ENCODE results near the gene LONRF2. TPM values are rescaled to one million over a fixed set of nuclear protein-coding genes. Genes with fewer than 3 reads are reported as not detected.

Gene LONRF2
- total RNA-seq, 1 donor from 2014 or later, result 0.16 TPM

DNA sequence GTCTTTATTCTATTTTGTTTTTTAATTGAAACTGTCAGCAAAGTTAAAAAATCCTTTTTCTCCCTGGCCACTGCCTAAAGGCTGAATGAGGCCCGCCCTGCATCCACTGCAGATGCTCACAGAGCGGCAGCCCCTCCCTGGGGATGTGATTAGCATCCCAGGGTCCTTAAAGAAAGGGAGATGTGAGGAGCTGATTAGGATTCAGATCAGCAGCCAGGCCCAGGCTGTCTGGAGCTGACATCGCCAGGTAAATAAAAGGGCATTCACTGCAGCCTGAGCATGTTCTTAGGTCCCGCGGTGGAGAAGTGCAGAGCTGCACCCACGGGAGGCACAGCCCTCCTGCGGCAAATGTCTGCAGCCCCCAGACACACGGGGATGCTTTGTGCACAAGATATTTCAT, 83.8 kb downstream of the LONRF2 start:
- intact Hi-C loops (cut with micrococcal nuclease), result no loop called here

DNA sequence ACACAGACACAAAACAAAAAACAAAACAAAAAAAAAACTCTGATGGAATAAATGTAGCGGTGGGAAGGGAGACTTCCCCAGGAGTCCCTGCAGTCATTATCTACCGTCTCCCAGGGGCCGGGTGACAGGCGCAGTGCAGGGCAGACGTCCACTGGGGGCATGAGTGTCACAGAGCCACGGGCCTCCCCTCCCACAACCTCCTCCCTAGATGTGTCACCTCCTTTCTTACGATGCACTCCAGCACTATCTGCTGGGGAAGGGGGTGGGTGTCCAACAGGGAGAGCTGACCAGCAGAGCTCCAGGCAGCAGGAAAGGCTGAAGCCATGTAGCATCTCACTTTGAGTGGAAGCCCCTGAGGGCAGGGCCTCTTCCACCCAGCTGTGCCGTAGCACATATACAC, 84.5 kb downstream of the LONRF2 start:
- intact Hi-C loops (cut with micrococcal nuclease), result no loop called here

DNA sequence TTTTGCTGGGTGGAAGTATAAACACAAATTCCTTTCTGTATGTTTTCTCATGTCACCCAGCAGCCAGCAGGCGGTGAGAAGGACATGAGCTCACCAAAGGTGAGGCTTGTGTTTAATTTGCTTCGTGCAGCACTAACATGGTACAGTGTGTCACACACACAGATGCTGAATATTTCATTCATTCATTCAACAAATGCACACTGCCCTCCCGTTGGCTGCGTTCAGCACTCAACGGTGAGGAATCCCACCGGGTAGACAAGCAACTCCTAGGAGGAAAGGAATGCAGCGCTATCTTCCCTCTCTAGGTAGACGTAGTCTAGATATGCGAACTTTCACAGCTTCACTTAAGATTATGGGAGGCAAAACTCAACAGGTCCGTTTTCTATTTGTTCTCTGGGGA, 85.1 kb downstream of the LONRF2 start:
- intact Hi-C loops (cut with micrococcal nuclease), result no loop called here

DNA sequence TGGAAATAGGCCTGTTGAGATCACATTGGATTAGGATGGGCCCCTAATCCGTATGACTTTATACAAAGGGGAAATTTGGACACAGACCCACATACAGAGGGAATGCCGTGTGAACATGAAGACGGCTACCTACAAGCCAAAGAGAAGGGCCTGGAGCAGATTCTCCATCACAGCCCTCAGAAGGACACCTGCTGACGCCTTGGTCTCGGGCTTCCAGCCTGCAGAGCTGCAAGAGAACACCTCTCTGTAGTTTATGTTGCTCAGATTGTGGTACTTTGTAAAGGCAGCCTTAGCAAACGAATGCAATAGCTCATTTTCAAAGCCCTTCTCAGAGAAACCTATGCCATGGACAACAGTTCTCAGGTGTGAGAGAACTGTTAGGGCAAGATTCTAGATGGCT, 86.1 kb downstream of the LONRF2 start:
- intact Hi-C loops (cut with micrococcal nuclease), result no loop called here

DNA sequence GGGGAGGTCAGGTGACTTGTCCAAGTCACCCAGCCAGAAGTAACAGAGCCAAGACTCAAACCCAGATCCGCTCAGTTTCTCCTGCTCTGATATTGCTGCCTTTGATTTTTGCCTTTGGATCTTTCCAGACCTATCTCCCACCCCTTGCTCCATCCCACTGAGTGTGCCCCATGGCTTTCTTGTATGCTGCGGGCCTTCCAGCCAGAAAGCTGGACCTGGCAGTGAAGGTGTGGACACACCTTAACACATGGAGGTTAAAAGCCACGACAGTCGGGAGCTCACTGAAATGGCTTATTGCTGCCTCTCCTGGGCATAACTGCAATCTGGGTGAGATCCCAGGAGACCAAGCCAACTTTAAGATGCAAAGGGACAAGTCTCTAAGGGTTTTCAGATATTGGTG, 86.7 kb downstream of the LONRF2 start:
- intact Hi-C loops (cut with micrococcal nuclease), result no loop called here

- intact Hi-C loops (cut with micrococcal nuclease), result no loop called here
Measured at GRCh38 chr2:100235098-100235497, 87.2 kb downstream of the LONRF2 start.

DNA sequence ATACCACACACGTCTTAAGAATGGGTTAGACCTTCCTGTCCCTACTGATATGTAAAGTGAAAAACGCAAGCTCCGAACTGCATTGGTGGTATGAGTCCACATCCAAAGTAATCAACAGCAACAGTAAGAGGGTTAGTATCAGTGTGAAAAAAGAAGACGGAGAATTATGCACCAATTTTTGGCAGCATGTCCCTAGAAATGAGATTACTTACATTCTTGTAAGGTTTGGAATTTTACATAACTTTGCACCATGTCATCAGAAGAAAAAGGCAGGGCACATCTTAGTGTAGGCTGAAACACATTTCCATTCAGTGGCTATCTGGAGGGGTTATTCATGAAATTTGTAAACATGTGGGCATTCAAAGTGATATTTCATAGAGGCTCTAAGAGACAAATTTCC, 88.2 kb downstream of the LONRF2 start:
- intact Hi-C loops (cut with micrococcal nuclease), result no loop called here

- intact Hi-C loops (cut with micrococcal nuclease), result no loop called here
Measured at GRCh38 chr2:100233061-100233460, 89.2 kb downstream of the LONRF2 start.

- intact Hi-C loops (cut with micrococcal nuclease), result no loop called here
Measured at GRCh38 chr2:100230754-100231153, 91.5 kb downstream of the LONRF2 start.

- intact Hi-C loops (cut with micrococcal nuclease), result no loop called here
Measured at GRCh38 chr2:100228967-100229366, 93.3 kb downstream of the LONRF2 start.

- intact Hi-C loops (cut with micrococcal nuclease), result no loop called here
Measured at GRCh38 chr2:100228415-100228814, 93.9 kb downstream of the LONRF2 start.

- intact Hi-C loops (cut with micrococcal nuclease), result no loop called here
Measured at GRCh38 chr2:100224988-100225710, 97.2 kb downstream of the LONRF2 start.

DNA sequence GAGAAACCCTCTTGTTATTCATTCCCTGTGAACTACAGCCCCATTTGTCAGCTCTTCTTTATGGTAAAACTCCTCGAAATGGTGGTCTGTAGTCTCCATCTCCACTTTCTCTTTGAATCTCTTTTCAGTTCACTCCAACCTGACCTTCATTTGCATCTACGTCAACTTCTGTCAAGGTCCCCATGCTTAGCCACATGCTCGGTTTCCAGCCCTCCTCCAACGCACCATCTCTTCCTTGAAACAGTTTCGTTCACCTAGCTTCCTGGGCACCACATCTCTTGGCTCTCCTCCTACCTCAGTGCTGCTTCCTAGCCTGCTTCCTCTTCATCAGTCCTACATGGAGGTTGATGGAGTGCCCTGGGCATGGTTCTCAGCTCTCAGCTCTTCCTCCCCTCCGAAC, 98.8 kb downstream of the LONRF2 start:
- intact Hi-C loops (cut with micrococcal nuclease), result no loop called here

Other genes with a start within 250 kb of the LONRF2 start
- gene AFF3, start 179.9 kb downstream of the LONRF2 start, total RNA-seq, result 4.1 and 6.0 TPM in 2 replicates
- gene CHST10, start 95.2 kb upstream of the LONRF2 start, total RNA-seq, result 4.5 and 4.7 TPM in 2 replicates
- not detected in 2 replicates for gene NMS, start 148.0 kb upstream of the LONRF2 start, total RNA-seq
- gene PDCL3, start 240.5 kb upstream of the LONRF2 start, total RNA-seq, result 32.8 and 36.7 TPM in 2 replicates

Data from T-helper 2 cell treated with Interferon-gamma antibody and Interleukin-4, amounts not matched to agents 100 ng/mL and 5 ng/mL, for 36 hours (primary cell).